GM12864 (cell line): ENCODE results near the gene ACSL6.

Experiments used
- DNase-seq: peaks from one replicate; pipeline ENCODE4 v3.0.0-alpha.2; 2011; ENCODE audit warnings: low read depth
- H3K4me3 ChIP-seq: 2 replicates; pipeline ENCODE4 v1.5.1; 2011; ENCODE audit warnings: mild to moderate bottlenecking, low read depth, low read length, control low read depth
- CTCF ChIP-seq: IDR thresholded peaks from 2 replicates; pipeline ENCODE4 v1.5.1; 2011; ENCODE audit warnings: low read depth, mild to moderate bottlenecking, moderate library complexity, low read length, control low read depth, inconsistent platforms; ENCODE audit errors: missing control alignments

The ACSL6 gene

GRCh38 chr5:131944702-131945550, 66.5 kb downstream of the ACSL6 start:
- no peak overlapping the region for H3K4me3 ChIP-seq
- TF ChIP-seq CTCF: no peak
- no peak for DNase-seq

- DNase-seq: no peak
Observed at GRCh38 chr5:131943916-131944315, 67.5 kb downstream of the ACSL6 start.

GRCh38 chr5:131942016-131942415, 69.4 kb downstream of the ACSL6 start:
- no peak overlapping the region for H3K4me3 ChIP-seq
- TF ChIP-seq CTCF: no peak
- DNase-seq: no peak

More at GRCh38 chr5:131943916-131944315, 67.5 kb downstream of the ACSL6 start:
- TF ChIP-seq CTCF: no peak
- H3K4me3 ChIP-seq: no peak overlapping the region

GRCh38 chr5:131939690-131940345, 71.6 kb downstream of the ACSL6 start:
- DNase-seq: no peak
- TF ChIP-seq CTCF: no peak
- no peak overlapping the region for H3K4me3 ChIP-seq

GRCh38 chr5:131932235-131932634, 79.2 kb downstream of the ACSL6 start:
- DNase-seq: no peak
- TF ChIP-seq CTCF: no peak
- no peak overlapping the region for H3K4me3 ChIP-seq

GRCh38 chr5:131928957-131929356, 82.5 kb downstream of the ACSL6 start:
- no peak for DNase-seq
- no peak for TF ChIP-seq CTCF
- H3K4me3 ChIP-seq: no peak overlapping the region
